K562 (cell line): Measurements from ENCODE around the gene BBX. TPM values are rescaled to one million over a fixed set of nuclear protein-coding genes. Genes with fewer than 3 reads are reported as not detected.

Experiments used
- BCOR ChIP-seq: fragments of 450-650 bp; IDR thresholded peaks from 2 replicates; pipeline ENCODE4 v1.6.1; 2016
- DNMT1 ChIP-seq: fragments of 450-650 bp; IDR thresholded peaks from 2 replicates; pipeline ENCODE4 v1.6.1; 2016; ENCODE audit warnings: antibody characterized with exemption, mild to moderate bottlenecking
- ETV5 ChIP-seq: sonication (generic); formaldehyde crosslinking; IDR thresholded peaks from 2 replicates; pipeline ENCODE4 v1.4.0; 2020; ENCODE audit warnings: low read depth, mild to moderate bottlenecking, missing genetic modification reagents
- GABPA ChIP-seq: fragments of 200-800 bp; sonication (Bioruptor generic); conservative IDR thresholded peaks from 2 replicates; pipeline ENCODE4 v1.6.1; 2016; ENCODE audit warnings: low read depth, missing genetic modification characterization, missing compliant biosample characterization
- ZBED1 ChIP-seq: IDR thresholded peaks from 2 replicates; pipeline ENCODE4 v1.6.1; 2014
- ZKSCAN1 ChIP-seq: fragments of 150-350 bp; IDR thresholded peaks from 2 replicates; pipeline ENCODE4 v1.6.1; 2016; ENCODE audit warnings: low read depth, low read length
- ZNF436 ChIP-seq: fragments of 250-450, 450-650 bp; sonication (Bioruptor Pico); formaldehyde crosslinking; IDR thresholded peaks from 2 replicates; pipeline ENCODE4 v1.7.0; 2020; ENCODE audit warnings: mild to moderate bottlenecking
- ZNF583 ChIP-seq: fragments of 250-450 bp; sonication (Bioruptor Pico); IDR thresholded peaks from 2 replicates; pipeline ENCODE4 v1.4.0; 2020
- polyA plus RNA-seq, 8 experiments: library from polyadenylated mRNA; depleted of rRNA in 4 of 8; stranded (reverse) in 5 of 8; unstranded in 3 of 8; fragments of >200 nt; fragmentation: Nextera tagmentation in 2 of 8; fragmentation: Illumina TruSeq in 1 of 8; extraction: Ambion mirVana in 2 of 8; extraction: Trizol in 1 of 8; gene quantifications; 2 replicates each; pipeline versions ENCODE4 v1.2.1 to v1.2.3, GENCODE V29; 2011 to 2014; ENCODE audit warnings: inconsistent platforms in 1 of 8, missing spikeins in 1 of 8
- total RNA-seq, 7 experiments: library from RNA; depleted of rRNA in 6 of 7; stranded (reverse); fragments of >200 nt in 6 of 7; fragmentation: Illumina TruSeq in 2 of 7; extraction: Trizol in 2 of 7; gene quantifications; 2 replicates each; pipeline versions ENCODE4 v1.2.1 to v1.2.3, GENCODE V29; 2011 to 2021; ENCODE audit warnings: low replicate concordance in 1 of 7
- TF ChIP-seq, protein P1 (sequence below): fragments of 450-650 bp; IDR thresholded peaks from 2 replicates; pipeline ENCODE4 v1.6.1; 2016; ENCODE audit warnings: low read depth
- TF ChIP-seq, protein P2 (sequence below): fragments of 250-450 bp; sonication (Bioruptor Pico); IDR thresholded peaks from 2 replicates; pipeline ENCODE4 v1.5.0; 2020; ENCODE audit warnings: mild to moderate bottlenecking
- TF ChIP-seq, protein P3 (sequence below): sonication (generic); formaldehyde crosslinking; IDR thresholded peaks from 2 replicates; pipeline ENCODE4 v1.8.1; 2022; ENCODE audit warnings: missing genetic modification reagents
- TF ChIP-seq, protein P4 (sequence below): sonication (generic); formaldehyde crosslinking; IDR thresholded peaks from 2 replicates; pipeline ENCODE4 v1.8.1; 2023; ENCODE audit warnings: mild to moderate bottlenecking, missing genetic modification reagents

The BBX gene
- total and polyA plus RNA-seq, 9 of the 15 experiments (the other 6 are each of a cell fraction or from before 2014, with no cell fraction given), result 4.9 to 19.5 (median 11.8) TPM

DNA sequence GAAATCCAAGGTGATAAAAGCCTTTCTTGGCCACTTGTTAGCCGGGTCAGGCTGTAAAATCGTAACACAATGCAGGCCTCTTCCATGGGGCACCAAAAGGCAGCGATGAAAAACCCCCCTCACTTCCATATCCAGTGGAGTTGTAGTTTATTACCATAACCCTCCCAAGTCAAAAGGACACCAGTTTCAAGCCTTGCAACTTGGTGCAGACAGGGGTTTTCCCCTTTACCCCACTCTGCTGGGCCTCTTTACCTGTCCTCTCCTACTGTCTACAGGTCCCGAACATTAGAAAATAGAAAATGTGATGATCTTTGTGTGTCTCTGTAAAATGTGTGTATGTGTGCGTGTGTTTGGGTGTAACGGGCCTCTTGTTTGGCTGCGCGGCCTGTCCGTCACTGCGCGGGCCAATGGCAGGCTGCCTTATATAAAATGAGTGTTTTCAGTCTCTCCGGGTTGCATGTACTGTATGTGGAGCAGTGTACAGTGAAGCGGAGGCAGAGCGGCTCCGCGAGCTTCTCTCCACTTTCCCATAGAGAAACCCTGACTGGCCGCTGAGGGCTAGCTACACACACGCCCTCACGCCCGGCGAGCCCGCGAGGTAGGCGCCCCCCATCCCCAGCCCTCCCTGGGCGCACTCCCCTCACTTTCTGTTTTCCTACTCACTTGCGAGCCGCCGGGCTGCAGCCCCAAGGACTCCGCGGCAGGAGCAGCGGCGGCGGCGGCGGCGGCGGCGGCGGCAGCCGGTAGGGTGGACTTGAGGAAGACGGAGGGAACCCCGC, at the start of gene BBX (continued):
- TF ChIP-seq, protein P1, sequence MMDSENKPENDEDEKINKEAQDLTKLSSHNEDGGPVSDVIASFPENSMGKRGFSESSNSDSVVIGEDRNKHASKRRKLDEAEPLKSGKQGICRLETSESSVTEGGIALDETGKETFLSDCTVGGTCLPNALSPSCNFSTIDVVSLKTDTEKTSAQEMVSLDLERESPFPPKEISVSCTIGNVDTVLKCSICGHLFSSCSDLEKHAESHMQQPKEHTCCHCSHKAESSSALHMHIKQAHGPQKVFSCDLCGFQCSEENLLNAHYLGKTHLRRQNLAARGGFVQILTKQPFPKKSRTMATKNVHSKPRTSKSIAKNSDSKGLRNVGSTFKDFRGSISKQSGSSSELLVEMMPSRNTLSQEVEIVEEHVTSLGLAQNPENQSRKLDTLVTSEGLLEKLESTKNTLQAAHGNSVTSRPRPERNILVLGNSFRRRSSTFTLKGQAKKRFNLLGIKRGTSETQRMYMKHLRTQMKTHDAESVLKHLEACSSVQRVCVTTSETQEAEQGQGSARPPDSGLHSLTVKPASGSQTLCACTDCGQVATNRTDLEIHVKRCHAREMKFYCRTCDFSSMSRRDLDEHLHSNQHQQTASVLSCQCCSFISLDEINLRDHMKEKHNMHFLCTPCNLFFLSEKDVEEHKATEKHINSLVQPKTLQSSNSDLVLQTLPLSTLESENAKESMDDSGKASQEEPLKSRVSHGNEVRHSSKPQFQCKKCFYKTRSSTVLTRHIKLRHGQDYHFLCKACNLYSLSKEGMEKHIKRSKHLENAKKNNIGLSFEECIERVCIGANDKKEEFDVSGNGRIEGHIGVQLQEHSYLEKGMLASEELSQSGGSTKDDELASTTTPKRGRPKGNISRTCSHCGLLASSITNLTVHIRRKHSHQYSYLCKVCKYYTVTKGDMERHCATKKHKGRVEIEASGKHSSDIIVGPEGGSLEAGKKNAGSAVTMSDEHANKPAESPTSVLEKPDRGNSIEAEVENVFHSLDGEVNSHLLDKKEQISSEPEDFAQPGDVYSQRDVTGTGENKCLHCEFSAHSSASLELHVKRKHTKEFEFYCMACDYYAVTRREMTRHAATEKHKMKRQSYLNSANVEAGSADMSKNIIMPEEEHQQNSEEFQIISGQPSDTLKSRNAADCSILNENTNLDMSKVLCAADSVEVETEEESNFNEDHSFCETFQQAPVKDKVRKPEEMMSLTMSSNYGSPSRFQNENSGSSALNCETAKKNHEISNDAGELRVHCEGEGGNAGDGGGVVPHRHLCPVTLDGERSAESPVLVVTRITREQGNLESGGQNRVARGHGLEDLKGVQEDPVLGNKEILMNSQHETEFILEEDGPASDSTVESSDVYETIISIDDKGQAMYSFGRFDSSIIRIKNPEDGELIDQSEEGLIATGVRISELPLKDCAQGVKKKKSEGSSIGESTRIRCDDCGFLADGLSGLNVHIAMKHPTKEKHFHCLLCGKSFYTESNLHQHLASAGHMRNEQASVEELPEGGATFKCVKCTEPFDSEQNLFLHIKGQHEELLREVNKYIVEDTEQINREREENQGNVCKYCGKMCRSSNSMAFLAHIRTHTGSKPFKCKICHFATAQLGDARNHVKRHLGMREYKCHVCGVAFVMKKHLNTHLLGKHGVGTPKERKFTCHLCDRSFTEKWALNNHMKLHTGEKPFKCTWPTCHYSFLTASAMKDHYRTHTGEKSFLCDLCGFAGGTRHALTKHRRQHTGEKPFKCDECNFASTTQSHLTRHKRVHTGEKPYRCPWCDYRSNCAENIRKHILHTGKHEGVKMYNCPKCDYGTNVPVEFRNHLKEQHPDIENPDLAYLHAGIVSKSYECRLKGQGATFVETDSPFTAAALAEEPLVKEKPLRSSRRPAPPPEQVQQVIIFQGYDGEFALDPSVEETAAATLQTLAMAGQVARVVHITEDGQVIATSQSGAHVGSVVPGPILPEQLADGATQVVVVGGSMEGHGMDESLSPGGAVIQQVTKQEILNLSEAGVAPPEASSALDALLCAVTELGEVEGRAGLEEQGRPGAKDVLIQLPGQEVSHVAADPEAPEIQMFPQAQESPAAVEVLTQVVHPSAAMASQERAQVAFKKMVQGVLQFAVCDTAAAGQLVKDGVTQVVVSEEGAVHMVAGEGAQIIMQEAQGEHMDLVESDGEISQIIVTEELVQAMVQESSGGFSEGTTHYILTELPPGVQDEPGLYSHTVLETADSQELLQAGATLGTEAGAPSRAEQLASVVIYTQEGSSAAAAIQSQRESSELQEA, result no peak
- TF ChIP-seq ZKSCAN1, result no peak
- no peak for TF ChIP-seq GABPA (tag)
- TF ChIP-seq, protein P2, sequence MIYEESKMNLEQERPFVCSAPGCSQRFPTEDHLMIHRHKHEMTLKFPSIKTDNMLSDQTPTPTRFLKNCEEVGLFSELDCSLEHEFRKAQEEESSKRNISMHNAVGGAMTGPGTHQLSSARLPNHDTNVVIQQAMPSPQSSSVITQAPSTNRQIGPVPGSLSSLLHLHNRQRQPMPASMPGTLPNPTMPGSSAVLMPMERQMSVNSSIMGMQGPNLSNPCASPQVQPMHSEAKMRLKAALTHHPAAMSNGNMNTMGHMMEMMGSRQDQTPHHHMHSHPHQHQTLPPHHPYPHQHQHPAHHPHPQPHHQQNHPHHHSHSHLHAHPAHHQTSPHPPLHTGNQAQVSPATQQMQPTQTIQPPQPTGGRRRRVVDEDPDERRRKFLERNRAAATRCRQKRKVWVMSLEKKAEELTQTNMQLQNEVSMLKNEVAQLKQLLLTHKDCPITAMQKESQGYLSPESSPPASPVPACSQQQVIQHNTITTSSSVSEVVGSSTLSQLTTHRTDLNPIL (CRISPR knock-in tag), result no peak
- TF ChIP-seq ZNF583 (CRISPR knock-in tag), result no peak
- TF ChIP-seq, protein P3, sequence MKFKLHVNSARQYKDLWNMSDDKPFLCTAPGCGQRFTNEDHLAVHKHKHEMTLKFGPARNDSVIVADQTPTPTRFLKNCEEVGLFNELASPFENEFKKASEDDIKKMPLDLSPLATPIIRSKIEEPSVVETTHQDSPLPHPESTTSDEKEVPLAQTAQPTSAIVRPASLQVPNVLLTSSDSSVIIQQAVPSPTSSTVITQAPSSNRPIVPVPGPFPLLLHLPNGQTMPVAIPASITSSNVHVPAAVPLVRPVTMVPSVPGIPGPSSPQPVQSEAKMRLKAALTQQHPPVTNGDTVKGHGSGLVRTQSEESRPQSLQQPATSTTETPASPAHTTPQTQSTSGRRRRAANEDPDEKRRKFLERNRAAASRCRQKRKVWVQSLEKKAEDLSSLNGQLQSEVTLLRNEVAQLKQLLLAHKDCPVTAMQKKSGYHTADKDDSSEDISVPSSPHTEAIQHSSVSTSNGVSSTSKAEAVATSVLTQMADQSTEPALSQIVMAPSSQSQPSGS (CRISPR knock-in tag), result no peak
- TF ChIP-seq BCOR, result no peak
- TF ChIP-seq ZBED1, result no peak
- no peak for TF ChIP-seq ZNF436 (CRISPR knock-in tag)
- TF ChIP-seq DNMT1, result no peak
- TF ChIP-seq, protein P4, sequence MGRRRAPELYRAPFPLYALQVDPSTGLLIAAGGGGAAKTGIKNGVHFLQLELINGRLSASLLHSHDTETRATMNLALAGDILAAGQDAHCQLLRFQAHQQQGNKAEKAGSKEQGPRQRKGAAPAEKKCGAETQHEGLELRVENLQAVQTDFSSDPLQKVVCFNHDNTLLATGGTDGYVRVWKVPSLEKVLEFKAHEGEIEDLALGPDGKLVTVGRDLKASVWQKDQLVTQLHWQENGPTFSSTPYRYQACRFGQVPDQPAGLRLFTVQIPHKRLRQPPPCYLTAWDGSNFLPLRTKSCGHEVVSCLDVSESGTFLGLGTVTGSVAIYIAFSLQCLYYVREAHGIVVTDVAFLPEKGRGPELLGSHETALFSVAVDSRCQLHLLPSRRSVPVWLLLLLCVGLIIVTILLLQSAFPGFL (CRISPR knock-in tag), result no peak
- no peak for TF ChIP-seq ETV5 (CRISPR knock-in tag)
